SJSA1 (cell line): ENCODE results near the gene ROBO2. TPM values are rescaled to one million over a fixed set of nuclear protein-coding genes. Genes with fewer than 3 reads are reported as not detected.

Source experiments
- DNase-seq, 2 experiments: peaks; one replicate each; pipeline ENCODE4 v3.0.0-alpha.2; 2015 to 2020; ENCODE audit warnings: low spot score in 2 of 2, low read depth in 1 of 2
- H3K27ac ChIP-seq: fragments of 250-450 bp; sonication (Bioruptor Pico); 2 replicates; pipeline ENCODE4 v1.5.1; 2020; ENCODE audit warnings: mild to moderate bottlenecking, moderate library complexity
- H3K27me3 ChIP-seq: fragments of 250-450 bp; sonication (Bioruptor Pico); replicated peaks from 2 replicates; pipeline ENCODE4 v1.5.1; 2020; ENCODE audit warnings: mild to moderate bottlenecking, moderate library complexity
- H3K36me3 ChIP-seq: fragments of 250-450 bp; sonication (Bioruptor Pico); 2 replicates; pipeline ENCODE4 v1.5.1; 2020; ENCODE audit warnings: mild to moderate bottlenecking
- H3K4me1 ChIP-seq: fragments of 250-450 bp; sonication (Bioruptor Pico); replicated peaks from 2 replicates; pipeline ENCODE4 v1.6.1; 2021; ENCODE audit warnings: mild to moderate bottlenecking
- H3K4me3 ChIP-seq: fragments of 250-450 bp; sonication (Bioruptor Pico); 2 replicates; pipeline ENCODE4 v1.5.1; 2020; ENCODE audit warnings: mild to moderate bottlenecking
- H3K9me3 ChIP-seq: fragments of 250-450 bp; sonication (Bioruptor Pico); replicated peaks from 2 replicates; pipeline ENCODE4 v1.5.1; 2020; ENCODE audit warnings: mild to moderate bottlenecking
- total RNA-seq: library from RNA; depleted of rRNA; stranded (reverse); fragments of >200 nt; shearing (Covaris generic); gene quantifications from 2 replicates; pipeline ENCODE4 v1.2.3, GENCODE V29; 2014

The ROBO2 gene
- total RNA-seq, 1 experiment from 2014 or later: not detected

DNA sequence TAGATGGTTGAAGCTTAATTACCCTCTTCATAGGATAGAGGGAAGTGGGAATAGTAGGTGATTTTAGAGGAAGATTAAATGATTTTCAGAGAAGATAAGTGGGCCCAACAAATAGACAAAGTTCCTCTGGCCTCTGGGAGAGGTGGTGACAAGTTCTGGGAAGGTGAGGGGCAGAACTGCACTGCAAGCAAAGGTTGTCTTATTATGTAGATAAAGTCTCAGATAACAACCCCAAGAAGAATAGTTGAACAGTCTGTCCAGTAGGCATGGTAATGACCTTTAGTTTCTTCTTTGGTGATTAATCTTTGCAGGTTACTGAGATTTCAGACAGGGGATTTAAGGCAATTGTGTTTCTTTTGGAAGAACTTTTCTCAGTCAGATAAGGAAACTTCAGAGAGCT lies 439.1 kb downstream of the ROBO2 start:
- Histone ChIP-seq H3K9me3 (no peaks in the 10 kb centered on the region), H3K4me1 (no peaks in the 10 kb centered on the region)

DNA sequence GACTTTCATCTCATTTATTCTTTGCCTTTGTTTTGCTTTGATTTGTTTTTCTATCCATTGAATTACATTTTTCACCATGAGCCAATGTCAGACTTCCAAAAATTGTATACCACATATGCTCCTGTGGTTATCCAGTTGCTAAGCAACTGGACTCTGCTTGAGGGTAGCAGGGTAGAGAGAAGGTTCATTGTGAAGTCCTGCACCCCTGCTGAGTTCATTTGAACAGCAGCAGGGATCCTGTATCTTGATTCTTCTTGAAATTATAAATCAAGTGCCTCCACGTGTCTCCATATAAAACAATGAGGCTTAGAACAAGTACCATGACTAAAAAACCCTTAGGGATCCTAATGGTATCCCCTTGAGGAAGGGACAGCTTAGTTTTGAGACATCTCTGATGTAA lies 449.3 kb downstream of the ROBO2 start:
- Histone ChIP-seq H3K27ac (no peak overlapping the region), H3K36me3 (no peaks in the 10 kb centered on the region), H3K4me3 (no peak overlapping the region), H3K27me3 (no peaks in the 10 kb centered on the region), H3K4me1 (no peaks in the 10 kb centered on the region), H3K9me3 (no peaks in the 10 kb centered on the region)
- no peak for DNase-seq

More for the DNA sequence above, 439.1 kb downstream of the ROBO2 start:
- no peak overlapping the region for H3K27ac ChIP-seq
- H3K36me3 ChIP-seq: no peaks in the 10 kb centered on the region
- no peak for DNase-seq
- no peaks in the 10 kb centered on the region for H3K27me3 ChIP-seq
- H3K4me3 ChIP-seq: no peak overlapping the region

DNA sequence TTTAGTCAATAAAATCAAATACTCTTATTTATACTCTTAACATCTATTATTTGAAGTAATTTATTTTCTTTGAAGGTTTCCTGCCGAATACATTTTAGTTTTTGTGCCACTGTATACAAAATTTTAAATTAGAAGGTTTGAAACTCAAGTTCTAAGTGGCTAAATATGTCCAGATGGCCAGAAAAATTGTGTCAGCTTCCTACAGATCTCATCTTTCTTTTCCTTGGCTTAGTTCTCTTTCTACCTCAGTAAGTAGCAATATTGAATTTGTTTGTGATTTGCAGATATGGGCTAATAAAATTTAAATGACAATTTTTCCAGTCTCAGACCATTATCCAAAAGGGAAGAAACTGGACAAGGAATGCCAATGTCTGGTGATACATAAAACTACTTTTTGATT lies 452.1 kb downstream of the ROBO2 start:
- Histone ChIP-seq H3K27ac (no peak overlapping the region), H3K27me3 (no peaks in the 10 kb centered on the region), H3K9me3 (no peaks in the 10 kb centered on the region), H3K4me1 (no peaks in the 10 kb centered on the region), H3K36me3 (no peaks in the 10 kb centered on the region), H3K4me3 (no peak overlapping the region)
- no peak for DNase-seq

DNA sequence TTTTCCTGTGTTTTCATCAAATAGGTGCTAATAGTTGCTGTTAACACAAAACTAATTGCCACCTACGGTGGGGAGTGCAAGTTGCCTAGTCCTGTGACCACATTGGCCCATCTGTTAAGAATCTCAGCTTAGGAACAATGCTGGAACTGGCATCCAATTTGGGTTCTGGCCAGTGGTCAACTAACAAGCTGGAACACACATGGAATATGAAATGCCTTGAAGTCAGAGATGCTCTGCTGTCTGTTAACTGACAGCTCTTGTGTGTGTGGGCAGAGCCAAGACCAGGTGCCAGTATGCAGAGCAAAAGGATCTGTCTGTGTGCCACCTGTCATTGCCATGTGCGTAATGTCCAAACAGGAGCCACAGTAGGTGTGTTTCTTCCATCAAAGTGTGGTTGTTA lies 460.8 kb downstream of the ROBO2 start:
- H3K27me3 ChIP-seq: no peaks in the 10 kb centered on the region
- no peak overlapping the region for H3K4me3 ChIP-seq
- H3K9me3 ChIP-seq: no peaks in the 10 kb centered on the region
- no peaks in the 10 kb centered on the region for H3K36me3 ChIP-seq
- no peak overlapping the region for H3K27ac ChIP-seq
- no peaks in the 10 kb centered on the region for H3K4me1 ChIP-seq
- no peak for DNase-seq

DNA sequence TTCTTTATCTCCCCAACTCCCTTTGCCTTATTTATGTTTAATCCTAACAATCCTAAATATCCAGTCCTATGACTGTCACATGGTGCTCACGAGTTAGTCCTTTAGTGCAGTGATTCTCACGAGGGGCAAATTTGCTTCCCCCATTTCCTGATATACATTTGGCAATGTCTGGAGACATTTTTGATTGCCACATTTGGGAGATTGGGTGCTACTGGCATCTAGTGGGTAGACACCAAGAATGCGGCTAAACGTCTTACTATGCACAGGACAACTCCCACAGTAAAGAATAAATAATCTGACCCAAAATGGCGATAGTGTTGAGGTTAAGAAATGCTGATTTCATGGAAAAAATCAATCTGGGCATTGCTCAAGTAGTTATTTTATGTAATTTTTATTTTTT lies 466.5 kb downstream of the ROBO2 start:
- no peaks in the 10 kb centered on the region for H3K27me3 ChIP-seq
- H3K4me3 ChIP-seq: no peak overlapping the region
- H3K9me3 ChIP-seq: no peaks in the 10 kb centered on the region
- no peaks in the 10 kb centered on the region for H3K36me3 ChIP-seq
- no peak overlapping the region for H3K27ac ChIP-seq
- no peak for DNase-seq
- no peaks in the 10 kb centered on the region for H3K4me1 ChIP-seq

DNA sequence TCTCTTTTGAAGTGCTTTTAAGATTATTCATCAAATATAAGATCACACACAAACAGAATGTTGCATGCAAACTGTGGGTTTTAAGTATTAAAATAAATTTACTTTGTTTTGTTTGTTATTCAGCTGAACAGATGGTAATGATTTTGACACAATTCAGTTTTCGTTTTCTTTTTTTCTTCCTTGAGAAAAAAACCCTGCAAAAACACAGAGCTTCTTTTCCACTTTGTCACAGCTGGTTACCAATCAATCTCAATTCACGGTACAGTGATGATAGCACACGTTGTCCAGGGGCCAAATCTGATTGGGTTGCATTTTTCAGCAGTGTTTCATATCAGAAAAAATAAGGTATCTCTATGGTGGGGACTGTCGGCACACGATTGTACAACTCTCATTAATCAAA lies 473.6 kb downstream of the ROBO2 start:
- Histone ChIP-seq H3K36me3 (no peaks in the 10 kb centered on the region), H3K9me3 (no peaks in the 10 kb centered on the region), H3K27me3 (no peaks in the 10 kb centered on the region), H3K4me1 (no peaks in the 10 kb centered on the region), H3K27ac (no peak overlapping the region), H3K4me3 (no peak overlapping the region)
- no peak for DNase-seq

DNA sequence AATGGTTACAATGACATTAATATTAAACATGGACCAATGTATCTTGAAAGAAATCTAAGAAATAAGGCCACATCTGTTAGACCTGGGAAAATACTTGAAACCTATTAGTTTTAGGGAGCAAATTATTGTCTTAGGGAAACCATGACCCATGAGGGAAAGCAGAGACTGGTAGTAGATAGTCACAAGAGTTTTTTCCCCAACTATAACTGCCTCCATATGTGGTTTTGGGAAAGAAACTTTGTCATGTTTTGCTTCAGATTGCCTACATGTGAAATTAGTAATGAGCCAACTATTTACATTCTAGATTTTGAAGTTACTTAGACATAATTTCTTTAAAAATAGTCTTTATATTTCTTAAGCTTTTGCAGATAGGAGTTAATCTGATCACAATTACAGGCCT lies 474.9 kb downstream of the ROBO2 start:
- Histone ChIP-seq H3K9me3 (no peaks in the 10 kb centered on the region), H3K27ac (no peak overlapping the region), H3K27me3 (no peaks in the 10 kb centered on the region), H3K36me3 (no peaks in the 10 kb centered on the region), H3K4me1 (no peaks in the 10 kb centered on the region), H3K4me3 (no peak overlapping the region)
- no peak for DNase-seq

DNA sequence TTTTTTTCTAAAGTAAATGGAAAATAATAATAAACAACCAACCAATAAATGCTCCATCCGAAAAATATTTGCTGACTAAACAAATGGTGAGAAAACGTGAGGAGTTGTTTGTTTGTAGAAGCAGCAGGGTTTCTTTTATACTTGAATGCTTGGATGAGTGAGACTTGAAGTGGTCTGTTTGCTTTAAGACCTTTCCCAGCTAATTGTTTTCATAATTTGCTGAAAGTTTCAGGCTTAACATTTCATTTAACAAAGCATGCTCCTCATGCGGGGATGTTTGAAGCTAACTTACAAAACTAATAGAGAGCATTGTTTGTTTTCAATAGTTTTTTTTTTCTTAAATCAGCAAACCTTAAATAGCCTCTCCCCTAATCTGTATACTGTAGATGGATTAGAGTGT lies 484.6 kb downstream of the ROBO2 start:
- no peaks in the 10 kb centered on the region for H3K27me3 ChIP-seq
- H3K4me1 ChIP-seq: no peaks in the 10 kb centered on the region
- H3K36me3 ChIP-seq: no peaks in the 10 kb centered on the region
- DNase-seq: no peak
- no peak overlapping the region for H3K27ac ChIP-seq
- no peaks in the 10 kb centered on the region for H3K9me3 ChIP-seq
- no peak overlapping the region for H3K4me3 ChIP-seq

DNA sequence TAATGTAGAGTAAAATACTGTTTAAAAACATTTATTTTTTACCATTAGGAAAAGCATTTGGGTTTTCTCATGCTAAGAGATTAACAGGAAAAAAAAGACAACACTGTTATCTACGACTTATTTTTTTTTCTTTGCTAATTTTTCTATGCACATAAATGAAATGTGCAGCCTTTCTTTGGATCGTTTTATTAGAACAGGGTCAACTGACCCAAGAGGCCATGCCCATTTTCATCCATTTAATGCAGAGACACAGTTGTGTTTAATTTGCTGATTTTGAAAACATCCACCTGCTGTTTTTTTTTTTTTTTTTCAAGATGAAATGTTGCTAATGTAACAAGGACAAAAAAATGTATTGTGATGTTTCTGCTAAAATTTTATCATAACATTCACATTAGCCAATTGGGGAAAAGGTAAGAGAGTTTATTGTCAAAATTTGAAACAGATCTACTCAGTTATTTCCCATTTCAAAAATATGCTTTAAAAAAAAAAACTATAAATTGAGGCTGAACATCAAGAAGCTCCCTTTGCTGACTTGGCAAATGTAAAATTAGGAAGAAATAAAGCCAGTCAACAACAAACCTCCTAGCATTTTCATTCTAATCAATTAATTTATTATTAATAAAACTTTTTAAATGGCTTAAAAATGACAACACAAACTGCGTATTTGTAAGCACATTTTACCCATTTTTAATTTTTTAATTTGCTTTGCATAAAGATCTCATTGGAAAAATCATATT lies 485.2 kb downstream of the ROBO2 start:
- Histone ChIP-seq H3K27ac (no peak overlapping the region), H3K4me1 (no peaks in the 10 kb centered on the region), H3K4me3 (no peak overlapping the region), H3K27me3 (no peaks in the 10 kb centered on the region), H3K9me3 (no peaks in the 10 kb centered on the region), H3K36me3 (no peaks in the 10 kb centered on the region)
- DNase-seq: no peak

DNA sequence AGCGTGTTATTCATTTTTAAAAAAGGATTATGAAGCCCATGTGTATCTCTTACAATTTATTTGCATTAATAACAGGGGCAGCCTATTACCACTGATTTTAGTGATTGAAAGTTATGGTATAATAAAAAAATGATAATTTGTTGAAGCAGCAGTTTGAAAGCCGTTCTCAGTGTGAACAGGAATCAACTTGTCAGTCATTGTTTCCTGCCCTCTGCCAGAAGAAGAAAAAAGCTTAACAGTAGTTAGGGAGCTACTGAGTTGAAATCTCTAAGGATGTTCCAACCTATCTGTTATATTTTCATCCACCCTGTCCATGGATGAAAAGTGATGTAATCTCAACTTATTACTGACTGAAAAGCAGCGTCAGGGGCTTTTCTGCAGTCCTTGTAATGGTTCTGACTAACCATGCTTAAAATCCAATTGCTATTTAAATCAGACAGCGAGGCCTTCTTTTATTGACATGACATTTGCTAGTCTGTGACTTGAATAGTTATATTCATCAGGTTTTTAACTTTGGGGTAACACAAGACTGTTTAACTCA lies 486.7 kb downstream of the ROBO2 start:
- no peak for DNase-seq

DNA sequence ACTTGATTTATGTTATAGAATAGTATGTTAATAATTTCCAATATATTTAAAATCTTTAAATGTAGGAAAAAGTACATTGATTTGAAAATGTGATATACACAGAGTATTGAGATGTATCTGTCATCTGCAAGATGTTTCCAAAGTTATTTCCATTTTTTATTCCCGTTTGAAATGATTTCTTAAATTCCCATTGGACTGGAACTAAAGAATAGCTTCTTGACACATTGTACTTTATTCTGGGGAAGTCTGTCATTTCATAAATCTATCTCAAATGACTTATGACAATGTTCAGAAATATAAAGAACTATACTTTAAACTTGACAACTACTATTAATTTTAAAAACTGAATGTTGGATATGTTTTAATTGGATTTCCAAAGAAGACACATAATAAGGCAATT lies 489.6 kb downstream of the ROBO2 start:
- Histone ChIP-seq H3K27ac (no peak overlapping the region), H3K4me1 (no peaks in the 10 kb centered on the region), H3K4me3 (no peak overlapping the region), H3K27me3 (no peaks in the 10 kb centered on the region), H3K36me3 (no peaks in the 10 kb centered on the region), H3K9me3 (no peaks in the 10 kb centered on the region)
- DNase-seq: no peak

More for the DNA sequence above, 486.7 kb downstream of the ROBO2 start:
- no peaks in the 10 kb centered on the region for H3K36me3 ChIP-seq
- H3K4me1 ChIP-seq: no peaks in the 10 kb centered on the region
- H3K9me3 ChIP-seq: no peaks in the 10 kb centered on the region
- H3K27me3 ChIP-seq: no peaks in the 10 kb centered on the region
- no peak overlapping the region for H3K4me3 ChIP-seq
- H3K27ac ChIP-seq: no peak overlapping the region

DNA sequence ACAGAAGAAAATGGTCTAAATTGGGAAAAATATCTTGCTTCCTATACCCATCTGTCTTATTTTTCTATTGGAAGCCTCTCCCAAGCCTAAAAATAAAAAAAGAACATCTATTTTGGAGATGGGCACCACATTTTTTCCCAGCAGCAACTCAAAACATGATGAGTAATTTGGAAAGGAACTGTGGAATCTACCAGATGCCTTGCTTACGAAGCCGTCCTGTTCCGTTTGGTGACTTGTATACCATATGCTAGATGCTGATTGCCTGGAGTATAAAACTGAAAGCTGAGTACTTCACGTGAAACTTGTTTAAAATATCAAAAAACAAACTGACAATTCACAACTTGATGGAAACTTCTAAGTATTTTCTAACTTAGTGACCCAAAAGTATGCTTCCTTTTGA lies 491.0 kb downstream of the ROBO2 start:
- no peaks in the 10 kb centered on the region for H3K27me3 ChIP-seq
- H3K27ac ChIP-seq: no peak overlapping the region
- DNase-seq: no peak
- no peaks in the 10 kb centered on the region for H3K4me1 ChIP-seq
- no peak overlapping the region for H3K4me3 ChIP-seq
- H3K36me3 ChIP-seq: no peaks in the 10 kb centered on the region
- H3K9me3 ChIP-seq: no peaks in the 10 kb centered on the region

DNA sequence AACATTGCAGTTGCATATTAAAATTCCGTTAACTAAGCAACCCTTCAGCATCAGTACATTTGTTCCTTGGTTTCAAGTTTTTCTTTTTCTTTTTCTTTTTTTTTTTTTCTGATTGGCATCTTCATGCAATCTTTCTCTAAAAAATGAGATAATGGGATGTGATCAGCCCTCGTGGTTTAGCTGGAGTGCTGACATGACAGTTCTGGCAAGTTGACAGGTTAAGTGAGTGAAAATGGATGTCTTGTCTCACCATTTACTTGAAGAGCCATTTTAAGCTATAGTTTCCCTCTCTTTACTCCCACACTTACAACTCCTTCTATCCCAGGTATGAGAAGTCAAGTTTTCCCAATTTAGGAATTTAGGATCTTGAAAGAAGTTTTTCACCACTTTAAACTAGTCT lies 495.2 kb downstream of the ROBO2 start:
- no peak overlapping the region for H3K4me3 ChIP-seq
- H3K36me3 ChIP-seq: no peaks in the 10 kb centered on the region
- H3K9me3 ChIP-seq: no peaks in the 10 kb centered on the region
- no peaks in the 10 kb centered on the region for H3K4me1 ChIP-seq
- DNase-seq: no peak
- no peak overlapping the region for H3K27ac ChIP-seq
- H3K27me3 ChIP-seq: no peaks in the 10 kb centered on the region

DNA sequence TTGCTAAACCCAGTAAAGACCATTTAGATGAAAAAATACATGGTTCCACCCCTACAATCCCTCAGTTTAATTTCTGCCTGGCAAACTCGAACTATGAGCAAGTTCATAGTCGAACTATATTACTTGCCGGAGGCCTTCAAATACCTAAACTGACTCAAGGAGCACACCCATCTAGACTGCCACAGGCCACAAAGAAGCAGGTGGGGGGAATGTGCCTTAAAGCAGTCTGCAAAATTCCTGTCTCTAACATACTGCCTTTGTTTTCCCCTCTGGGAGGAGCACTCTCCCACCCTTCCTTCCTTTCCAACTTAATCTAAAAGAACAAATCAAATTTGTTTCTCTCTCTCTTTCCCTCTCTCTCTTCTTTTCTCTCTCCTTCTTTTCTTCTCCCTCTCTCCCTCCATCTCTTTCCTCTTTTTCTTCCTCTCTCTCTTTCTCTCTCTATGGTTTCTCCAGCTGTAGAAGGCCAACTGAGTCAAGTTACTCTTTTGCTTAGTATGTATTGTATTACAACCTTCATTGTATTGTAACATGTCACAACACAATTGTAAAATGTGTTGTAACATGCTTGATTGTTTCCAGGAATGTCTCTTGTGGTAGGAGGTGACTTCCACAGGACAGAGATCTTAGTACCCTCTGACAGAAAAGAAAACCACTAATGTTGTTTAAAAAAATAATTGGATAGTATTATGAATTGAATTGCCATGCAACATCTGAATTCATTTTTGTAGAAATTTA lies 496.3 kb downstream of the ROBO2 start:
- H3K4me3 ChIP-seq: no peak overlapping the region
- H3K9me3 ChIP-seq: no peaks in the 10 kb centered on the region
- no peak for DNase-seq
- no peaks in the 10 kb centered on the region for H3K4me1 ChIP-seq
- no peaks in the 10 kb centered on the region for H3K36me3 ChIP-seq
- H3K27me3 ChIP-seq: no peaks in the 10 kb centered on the region
- H3K27ac ChIP-seq: no peak overlapping the region
